Measurements from ENCODE around the gene MMD2.

MMD2 gene

DNA sequence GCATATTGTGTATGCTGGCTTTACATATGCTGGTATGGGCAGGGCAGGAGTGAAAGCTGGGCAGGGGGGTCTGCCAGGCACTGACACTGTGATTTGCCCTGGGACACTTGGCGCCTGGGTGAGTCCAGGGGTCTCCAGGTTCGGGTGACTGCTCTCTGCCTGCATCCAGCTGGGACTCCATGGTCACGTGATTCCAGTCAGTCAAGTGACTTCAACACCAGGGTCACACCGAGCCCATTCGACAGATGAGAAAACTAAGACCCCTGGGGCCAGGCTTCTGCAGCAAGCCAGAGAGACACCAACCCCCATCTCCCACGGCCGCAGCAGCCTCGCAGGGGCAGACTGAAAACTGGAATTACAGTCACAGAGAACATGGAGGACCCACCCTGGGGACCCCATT, 30.0 kb downstream of the MMD2 start:
- Histone ChIP-seq H3K36me3 (ENCODE audit: low read length) (no peaks in the 10 kb centered on the region), H3K9me2 (replicated peaks; ENCODE audit: insufficient read depth, low read length) (no peaks in the 10 kb centered on the region), H3K4me3 (ENCODE audit: insufficient read depth, low read length, poor library complexity, severe bottlenecking) (no peak overlapping the region), H3K4me2 (ENCODE audit: low read depth, low read length, poor library complexity, severe bottlenecking) (no peak overlapping the region), H3K27me3 (ENCODE audit: low read length) (no peaks in the 10 kb centered on the region), H3K9ac (ENCODE audit: low read length) (no peak overlapping the region), H3F3A (ENCODE audit: insufficient read depth) (no peaks in the 10 kb centered on the region), H4K20me1 (ENCODE audit: low read depth, low read length) (no peaks in the 10 kb centered on the region), H3K9me3 (ENCODE audit: insufficient read depth, low read length) (no peaks in the 10 kb centered on the region), H2AFZ (ENCODE audit: low read depth, low read length, severe bottlenecking) (no peak overlapping the region), H3K79me2 (ENCODE audit: insufficient read depth, low read length) (no peaks in the 10 kb centered on the region), H3K27ac (ENCODE audit: low read depth, low read length) (no peak overlapping the region)
- TF ChIP-seq, protein P1, sequence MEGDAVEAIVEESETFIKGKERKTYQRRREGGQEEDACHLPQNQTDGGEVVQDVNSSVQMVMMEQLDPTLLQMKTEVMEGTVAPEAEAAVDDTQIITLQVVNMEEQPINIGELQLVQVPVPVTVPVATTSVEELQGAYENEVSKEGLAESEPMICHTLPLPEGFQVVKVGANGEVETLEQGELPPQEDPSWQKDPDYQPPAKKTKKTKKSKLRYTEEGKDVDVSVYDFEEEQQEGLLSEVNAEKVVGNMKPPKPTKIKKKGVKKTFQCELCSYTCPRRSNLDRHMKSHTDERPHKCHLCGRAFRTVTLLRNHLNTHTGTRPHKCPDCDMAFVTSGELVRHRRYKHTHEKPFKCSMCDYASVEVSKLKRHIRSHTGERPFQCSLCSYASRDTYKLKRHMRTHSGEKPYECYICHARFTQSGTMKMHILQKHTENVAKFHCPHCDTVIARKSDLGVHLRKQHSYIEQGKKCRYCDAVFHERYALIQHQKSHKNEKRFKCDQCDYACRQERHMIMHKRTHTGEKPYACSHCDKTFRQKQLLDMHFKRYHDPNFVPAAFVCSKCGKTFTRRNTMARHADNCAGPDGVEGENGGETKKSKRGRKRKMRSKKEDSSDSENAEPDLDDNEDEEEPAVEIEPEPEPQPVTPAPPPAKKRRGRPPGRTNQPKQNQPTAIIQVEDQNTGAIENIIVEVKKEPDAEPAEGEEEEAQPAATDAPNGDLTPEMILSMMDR (IDR thresholded peaks at IDR 0.05; ENCODE audit: insufficient read depth, low read length, poor library complexity, severe bottlenecking) = no peak
- no peak for TF ChIP-seq EZH2phosphoT487 (conservative IDR thresholded peaks at IDR 0.05; ENCODE audit: low read length)

DNA sequence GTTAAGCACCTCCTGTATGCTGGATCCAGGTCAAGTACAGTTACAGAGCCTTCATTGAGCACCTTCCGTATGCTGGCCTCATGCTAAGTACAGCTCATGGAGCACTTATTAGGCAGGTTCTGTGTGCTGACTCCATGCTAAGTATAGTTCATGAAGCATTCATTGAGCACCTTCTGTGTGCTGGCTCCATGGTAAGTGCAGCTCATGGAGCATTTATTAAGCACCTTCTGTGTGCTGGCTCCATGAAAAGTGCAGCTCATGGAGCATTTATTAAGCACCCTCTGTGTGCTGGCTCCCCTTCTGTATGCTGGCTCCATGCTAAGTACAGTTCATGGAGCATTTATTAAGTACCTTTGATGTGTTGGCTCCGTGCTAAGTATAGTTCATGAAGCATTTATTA, 30.5 kb downstream of the MMD2 start:
- Histone ChIP-seq H3K4me3 (ENCODE audit: insufficient read depth, low read length, poor library complexity, severe bottlenecking) (no peak overlapping the region), H3K27me3 (ENCODE audit: low read length) (no peaks in the 10 kb centered on the region), H3K79me2 (ENCODE audit: insufficient read depth, low read length) (no peaks in the 10 kb centered on the region)

DNA sequence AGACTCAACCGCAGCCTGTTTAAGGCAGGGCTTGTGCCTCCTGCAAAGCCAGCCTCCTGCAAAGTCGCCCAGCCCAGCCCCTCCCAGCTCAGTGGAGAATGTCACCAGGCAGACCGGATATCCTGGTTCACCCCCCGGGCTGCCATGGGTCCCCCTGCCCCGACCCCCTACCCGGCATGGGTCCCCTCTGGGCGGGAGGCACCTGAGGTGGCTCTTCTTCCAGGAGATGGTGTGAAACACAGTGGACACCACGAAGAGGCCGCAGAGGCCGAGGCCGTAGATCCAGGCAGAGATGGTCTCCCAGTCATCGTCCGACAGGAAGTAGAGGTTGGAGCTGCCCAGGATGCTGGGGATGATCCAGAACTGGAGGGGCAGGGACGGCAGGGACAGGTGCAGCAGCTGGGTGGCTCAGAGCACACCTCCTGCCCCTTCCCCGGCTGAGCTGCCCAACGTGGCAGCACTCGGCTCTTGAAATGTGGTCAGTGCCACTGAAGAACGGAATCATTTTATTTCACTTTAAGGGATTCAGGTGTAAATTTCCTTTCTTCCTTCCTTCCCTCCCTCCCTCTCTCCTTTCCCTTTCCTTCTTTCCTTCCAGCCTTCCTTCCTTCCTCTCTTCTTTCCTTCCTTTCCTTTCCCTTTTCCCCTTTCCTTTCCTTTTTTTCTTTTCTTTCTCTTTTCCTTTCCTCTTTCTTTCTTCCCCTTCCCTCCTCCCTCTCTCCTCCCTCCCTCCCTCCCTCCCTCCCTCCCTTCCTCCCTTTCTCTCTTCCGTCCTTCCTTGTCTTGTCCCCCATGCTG, 38.8 kb downstream of the MMD2 start:
- H3K4me2 ChIP-seq (ENCODE audit: low read depth, low read length, poor library complexity, severe bottlenecking) = no peak overlapping the region
- TF ChIP-seq, protein P1 (IDR thresholded peaks at IDR 0.05; ENCODE audit: insufficient read depth, low read length, poor library complexity, severe bottlenecking) = no peak
- TF ChIP-seq EZH2phosphoT487 (conservative IDR thresholded peaks at IDR 0.05; ENCODE audit: low read length) = no peak
- H3K9me2 ChIP-seq (replicated peaks; ENCODE audit: insufficient read depth, low read length) = no peaks in the 10 kb centered on the region
- H3K4me3 ChIP-seq (ENCODE audit: insufficient read depth, low read length, poor library complexity, severe bottlenecking) = no peak overlapping the region
- no peaks in the 10 kb centered on the region for H3F3A ChIP-seq (ENCODE audit: insufficient read depth)
- H4K20me1 ChIP-seq (ENCODE audit: low read depth, low read length) = no peaks in the 10 kb centered on the region
- H3K36me3 ChIP-seq (ENCODE audit: low read length) = no peaks in the 10 kb centered on the region
- H3K27ac ChIP-seq (ENCODE audit: low read depth, low read length) = no peak overlapping the region
- no peaks in the 10 kb centered on the region for H3K27me3 ChIP-seq (ENCODE audit: low read length)
- H3K79me2 ChIP-seq (ENCODE audit: insufficient read depth, low read length) = no peaks in the 10 kb centered on the region
- H3K9me3 ChIP-seq (ENCODE audit: insufficient read depth, low read length) = no peaks in the 10 kb centered on the region
- no peak overlapping the region for H2AFZ ChIP-seq (ENCODE audit: low read depth, low read length, severe bottlenecking)
- no peak overlapping the region for H3K9ac ChIP-seq (ENCODE audit: low read length)

More for the DNA sequence above, 30.5 kb downstream of the MMD2 start:
- Histone ChIP-seq H3K4me2 (ENCODE audit: low read depth, low read length, poor library complexity, severe bottlenecking) (no peak overlapping the region), H2AFZ (ENCODE audit: low read depth, low read length, severe bottlenecking) (no peak overlapping the region), H3K9ac (ENCODE audit: low read length) (no peak overlapping the region), H3K27ac (ENCODE audit: low read depth, low read length) (no peak overlapping the region), H4K20me1 (ENCODE audit: low read depth, low read length) (no peaks in the 10 kb centered on the region), H3F3A (ENCODE audit: insufficient read depth) (no peaks in the 10 kb centered on the region), H3K9me2 (replicated peaks; ENCODE audit: insufficient read depth, low read length) (no peaks in the 10 kb centered on the region), H3K9me3 (ENCODE audit: insufficient read depth, low read length) (no peaks in the 10 kb centered on the region), H3K36me3 (ENCODE audit: low read length) (no peaks in the 10 kb centered on the region)
- TF ChIP-seq, protein P1 (IDR thresholded peaks at IDR 0.05; ENCODE audit: insufficient read depth, low read length, poor library complexity, severe bottlenecking) = no peak
- TF ChIP-seq EZH2phosphoT487 (conservative IDR thresholded peaks at IDR 0.05; ENCODE audit: low read length) = no peak
